SK-N-SH (cell line): Measurements from ENCODE around the gene TGOLN2. TPM values are rescaled to one million over a fixed set of nuclear protein-coding genes. Genes with fewer than 3 reads are reported as not detected.

Source experiments
- CTCF ChIA-PET: fragments of 300-600, 350-600 bp; formaldehyde crosslinking; extraction: SDS; loops from one replicate; lab custom pipeline; 2021; lab: Yijun Ruan, JAX
- POLR2A ChIA-PET: fragments of 350-600 bp; sonication (Branson Sonifier 250); formaldehyde crosslinking; extraction: SDS; loops from one replicate; lab custom pipeline; 2020; ENCODE audit warnings: antibody characterized with exemption, inconsistent platforms; lab: Yijun Ruan, JAX
- DNase-seq: peaks from one replicate; pipeline ENCODE4 v3.0.0; 2012
- H2AFZ ChIP-seq: fragments of 200-600 bp; sonication (generic); 2 replicates; pipeline ENCODE4 v1.8.1; 2016; ENCODE audit warnings: antibody characterized with exemption, mild to moderate bottlenecking, low read depth
- H3F3A ChIP-seq: fragments of 200-600 bp; sonication (generic); replicated peaks from 2 replicates; pipeline ENCODE3; 2016; ENCODE audit warnings: antibody characterized with exemption, mild to moderate bottlenecking; ENCODE audit not compliant: insufficient read depth
- H3K27ac ChIP-seq, 2 experiments: fragments of 200-500 bp in 1 of 2; fragments of 200-600 bp in 1 of 2; sonication (Bioruptor generic) in 1 of 2; sonication (generic), shearing (Covaris generic) in 1 of 2; 2 replicates each; pipeline versions ENCODE4 v1.5.1 to v1.6.1; 2014 to 2016; ENCODE audit warnings: low read depth in 2 of 2, inconsistent platforms in 1 of 2, low read length in 1 of 2, mild to moderate bottlenecking in 1 of 2, mixed read lengths in 1 of 2
- H3K27me3 ChIP-seq: fragments of 200-600 bp; sonication (generic), shearing (Covaris generic); 2 replicates; pipeline ENCODE4 v1.6.1; 2016; ENCODE audit warnings: mixed run types; ENCODE audit not compliant: insufficient read depth
- H3K36me3 ChIP-seq, 2 experiments: fragments of 200-500 bp in 1 of 2; fragments of 200-600 bp in 1 of 2; sonication (Bioruptor generic) in 1 of 2; sonication (generic) in 1 of 2; replicated peaks in 1 of 2; 2 replicates each; pipeline versions ENCODE3 to v1.5.1; 2014 to 2016; ENCODE audit warnings: low read length in 1 of 2, mild to moderate bottlenecking in 1 of 2; ENCODE audit not compliant: insufficient read depth in 2 of 2, control insufficient read depth in 1 of 2
- H3K4me1 ChIP-seq, 2 experiments: fragments of 200-500 bp in 1 of 2; fragments of 200-600 bp in 1 of 2; sonication (Bioruptor generic) in 1 of 2; sonication (generic), shearing (Covaris generic) in 1 of 2; 2 replicates each; pipeline versions ENCODE4 v1.5.1 to v1.6.1; 2014 to 2016; ENCODE audit warnings: low read depth in 1 of 2, low read length in 1 of 2, mixed run types in 1 of 2; ENCODE audit not compliant: insufficient read depth in 2 of 2, control insufficient read depth in 1 of 2
- H3K4me2 ChIP-seq: fragments of 200-600 bp; sonication (generic), shearing (Covaris generic); 2 replicates; pipeline ENCODE4 v1.6.1; 2017; ENCODE audit warnings: mixed run types
- H3K4me3 ChIP-seq, 2 experiments: fragments of 200-500 bp in 1 of 2; fragments of 200-600 bp in 1 of 2; sonication (Bioruptor generic) in 1 of 2; sonication (generic), shearing (Covaris generic) in 1 of 2; 2 replicates each; pipeline versions ENCODE4 v1.5.1 to v1.8.1; 2014 to 2016; ENCODE audit warnings: low read depth in 2 of 2, inconsistent platforms in 1 of 2, low read length in 1 of 2, mild to moderate bottlenecking in 1 of 2, mixed read lengths in 1 of 2, moderate library complexity in 1 of 2
- H3K79me2 ChIP-seq: fragments of 200-600 bp; sonication (generic); 2 replicates; pipeline ENCODE4 v1.8.1; 2017; ENCODE audit warnings: mild to moderate bottlenecking; ENCODE audit not compliant: insufficient read depth
- H3K9ac ChIP-seq: fragments of 200-600 bp; sonication (generic); 2 replicates; pipeline ENCODE4 v1.6.1; 2017; ENCODE audit warnings: mixed run types
- H3K9me2 ChIP-seq: fragments of 200-600 bp; sonication (generic); 2 replicates; pipeline ENCODE4 v1.6.1; 2017; ENCODE audit warnings: mixed run types
- H3K9me3 ChIP-seq: fragments of 200-600 bp; sonication (generic); 2 replicates; pipeline ENCODE4 v1.6.1; 2017; ENCODE audit warnings: mixed run types, mild to moderate bottlenecking, moderate library complexity
- H4K20me1 ChIP-seq: fragments of 200-600 bp; sonication (generic); 2 replicates; pipeline ENCODE4 v1.6.1; 2017; ENCODE audit warnings: mild to moderate bottlenecking, mixed run types; ENCODE audit not compliant: insufficient read depth
- ELF1 ChIP-seq: IDR thresholded peaks from 2 replicates; pipeline ENCODE4 v1.4.0; 2012
- EP300 ChIP-seq, 2 experiments: IDR thresholded peaks; 2 replicates each; pipeline versions ENCODE4 v1.4.0 to v1.6.1; 2012; ENCODE audit warnings: borderline replicate concordance in 1 of 2, low read depth in 1 of 2, low read length in 1 of 2
- FOXJ3 ChIP-seq: sonication (generic); formaldehyde crosslinking; IDR thresholded peaks from 2 replicates; pipeline ENCODE4 v1.5.1; 2020; ENCODE audit warnings: mild to moderate bottlenecking, missing genetic modification reagents
- FOXM1 ChIP-seq: IDR thresholded peaks from 2 replicates; pipeline ENCODE4 v1.4.0; 2012; ENCODE audit warnings: low read depth, mild to moderate bottlenecking
- GABPA ChIP-seq: IDR thresholded peaks from 2 replicates; pipeline ENCODE4 v1.4.0; 2012; ENCODE audit warnings: low read depth, mild to moderate bottlenecking
- GATA2 ChIP-seq: sonication (generic); formaldehyde crosslinking; IDR thresholded peaks from 2 replicates; pipeline ENCODE4 v1.5.0; 2020; ENCODE audit warnings: mild to moderate bottlenecking, missing genetic modification reagents
- JUND ChIP-seq: IDR thresholded peaks from 2 replicates; pipeline ENCODE4 v1.4.0; 2012
- MEF2A ChIP-seq: IDR thresholded peaks from 2 replicates; pipeline ENCODE4 v1.4.0; 2012; ENCODE audit warnings: low read depth, borderline replicate concordance
- MXI1 ChIP-seq: IDR thresholded peaks from 2 replicates; pipeline ENCODE4 v1.6.1; 2012; ENCODE audit warnings: mild to moderate bottlenecking, low read depth, low read length, improper control_type of control experiment
- NFIC ChIP-seq: IDR thresholded peaks from 2 replicates; pipeline ENCODE4 v1.4.0; 2012; ENCODE audit warnings: borderline replicate concordance
- NRF1 ChIP-seq: IDR thresholded peaks from 2 replicates; pipeline ENCODE4 v1.6.1; 2012; ENCODE audit warnings: low read depth, mild to moderate bottlenecking, low read length
- RCOR1 ChIP-seq: fragments of 150-350 bp; IDR thresholded peaks from 2 replicates; pipeline ENCODE4 v1.6.1; 2017; ENCODE audit warnings: antibody characterized with exemption, low read length
- RFX5 ChIP-seq: IDR thresholded peaks from 2 replicates; pipeline ENCODE4 v1.6.1; 2012; ENCODE audit warnings: mild to moderate bottlenecking, improper control_type of control experiment, low read length
- SMC3 ChIP-seq: IDR thresholded peaks from 2 replicates; pipeline ENCODE4 v1.6.1; 2012; ENCODE audit warnings: low read depth, low read length, improper control_type of control experiment
- TCF12 ChIP-seq: IDR thresholded peaks from 2 replicates; pipeline ENCODE4 v1.4.0; 2012
- TEAD4 ChIP-seq: IDR thresholded peaks from 2 replicates; pipeline ENCODE4 v1.4.0; 2012; ENCODE audit warnings: mild to moderate bottlenecking, borderline replicate concordance; ENCODE audit not compliant: insufficient read depth
- USF2 ChIP-seq: fragments of 150-350 bp; IDR thresholded peaks from 2 replicates; pipeline ENCODE4 v1.6.1; 2017; ENCODE audit warnings: antibody characterized with exemption, low read length, low read depth, borderline replicate concordance
- WGBS: methylation state at CpG from one replicate; pipeline ENCODE4 v1.1.6; 2017; ENCODE audit warnings: low lambda C conversion rate; 5-methylcytosine and 5-hydroxymethylcytosine counted together
- polyA plus RNA-seq, 3 experiments: library from polyadenylated mRNA; depleted of rRNA; stranded (reverse); fragments of >200 nt; gene quantifications; 2 replicates each; pipeline ENCODE4 v1.2.3, GENCODE V29; 2012
- TF ChIP-seq, protein P1 (sequence below): IDR thresholded peaks from 2 replicates; pipeline ENCODE4 v1.6.1; 2012; ENCODE audit warnings: mild to moderate bottlenecking, low read depth, low read length, moderate library complexity
- TF ChIP-seq, protein P2 (sequence below): fragments of 150-350 bp; IDR thresholded peaks from 2 replicates; pipeline ENCODE4 v1.6.1; 2016; ENCODE audit warnings: mild to moderate bottlenecking, low read depth, low read length

TGOLN2 gene
- polyA plus RNA-seq, 1 of the 3 experiments (the other 2 are of a cell fraction) = 138 TPM

DNA sequence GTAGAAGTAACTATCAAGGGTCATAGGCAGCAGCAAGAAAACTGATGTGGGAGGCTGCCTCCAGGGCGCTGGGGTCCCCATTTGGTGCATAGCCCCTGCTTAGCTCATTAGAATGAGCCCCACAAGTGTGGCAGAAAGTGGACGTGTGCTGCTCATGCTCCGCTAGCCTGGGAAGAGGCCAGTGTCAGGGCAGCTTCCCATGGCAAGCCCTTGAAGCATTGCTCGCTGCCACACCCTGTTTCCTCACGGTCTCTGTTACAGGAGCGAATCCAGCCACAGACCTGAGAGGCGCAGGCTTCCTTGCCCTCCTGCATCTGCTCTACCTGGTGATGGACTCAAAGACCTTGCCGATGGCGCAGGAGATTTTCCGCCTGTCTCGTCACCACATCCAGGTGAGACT, 49.3 kb upstream of the TGOLN2 start (continued):
- TF ChIP-seq, protein P1, sequence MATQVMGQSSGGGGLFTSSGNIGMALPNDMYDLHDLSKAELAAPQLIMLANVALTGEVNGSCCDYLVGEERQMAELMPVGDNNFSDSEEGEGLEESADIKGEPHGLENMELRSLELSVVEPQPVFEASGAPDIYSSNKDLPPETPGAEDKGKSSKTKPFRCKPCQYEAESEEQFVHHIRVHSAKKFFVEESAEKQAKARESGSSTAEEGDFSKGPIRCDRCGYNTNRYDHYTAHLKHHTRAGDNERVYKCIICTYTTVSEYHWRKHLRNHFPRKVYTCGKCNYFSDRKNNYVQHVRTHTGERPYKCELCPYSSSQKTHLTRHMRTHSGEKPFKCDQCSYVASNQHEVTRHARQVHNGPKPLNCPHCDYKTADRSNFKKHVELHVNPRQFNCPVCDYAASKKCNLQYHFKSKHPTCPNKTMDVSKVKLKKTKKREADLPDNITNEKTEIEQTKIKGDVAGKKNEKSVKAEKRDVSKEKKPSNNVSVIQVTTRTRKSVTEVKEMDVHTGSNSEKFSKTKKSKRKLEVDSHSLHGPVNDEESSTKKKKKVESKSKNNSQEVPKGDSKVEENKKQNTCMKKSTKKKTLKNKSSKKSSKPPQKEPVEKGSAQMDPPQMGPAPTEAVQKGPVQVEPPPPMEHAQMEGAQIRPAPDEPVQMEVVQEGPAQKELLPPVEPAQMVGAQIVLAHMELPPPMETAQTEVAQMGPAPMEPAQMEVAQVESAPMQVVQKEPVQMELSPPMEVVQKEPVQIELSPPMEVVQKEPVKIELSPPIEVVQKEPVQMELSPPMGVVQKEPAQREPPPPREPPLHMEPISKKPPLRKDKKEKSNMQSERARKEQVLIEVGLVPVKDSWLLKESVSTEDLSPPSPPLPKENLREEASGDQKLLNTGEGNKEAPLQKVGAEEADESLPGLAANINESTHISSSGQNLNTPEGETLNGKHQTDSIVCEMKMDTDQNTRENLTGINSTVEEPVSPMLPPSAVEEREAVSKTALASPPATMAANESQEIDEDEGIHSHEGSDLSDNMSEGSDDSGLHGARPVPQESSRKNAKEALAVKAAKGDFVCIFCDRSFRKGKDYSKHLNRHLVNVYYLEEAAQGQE = no peak
- TF ChIP-seq RCOR1 (no peak), MEF2A (no peak), SMC3 (no peak)
- TF ChIP-seq, all 33 proteins: peak for 0

DNA sequence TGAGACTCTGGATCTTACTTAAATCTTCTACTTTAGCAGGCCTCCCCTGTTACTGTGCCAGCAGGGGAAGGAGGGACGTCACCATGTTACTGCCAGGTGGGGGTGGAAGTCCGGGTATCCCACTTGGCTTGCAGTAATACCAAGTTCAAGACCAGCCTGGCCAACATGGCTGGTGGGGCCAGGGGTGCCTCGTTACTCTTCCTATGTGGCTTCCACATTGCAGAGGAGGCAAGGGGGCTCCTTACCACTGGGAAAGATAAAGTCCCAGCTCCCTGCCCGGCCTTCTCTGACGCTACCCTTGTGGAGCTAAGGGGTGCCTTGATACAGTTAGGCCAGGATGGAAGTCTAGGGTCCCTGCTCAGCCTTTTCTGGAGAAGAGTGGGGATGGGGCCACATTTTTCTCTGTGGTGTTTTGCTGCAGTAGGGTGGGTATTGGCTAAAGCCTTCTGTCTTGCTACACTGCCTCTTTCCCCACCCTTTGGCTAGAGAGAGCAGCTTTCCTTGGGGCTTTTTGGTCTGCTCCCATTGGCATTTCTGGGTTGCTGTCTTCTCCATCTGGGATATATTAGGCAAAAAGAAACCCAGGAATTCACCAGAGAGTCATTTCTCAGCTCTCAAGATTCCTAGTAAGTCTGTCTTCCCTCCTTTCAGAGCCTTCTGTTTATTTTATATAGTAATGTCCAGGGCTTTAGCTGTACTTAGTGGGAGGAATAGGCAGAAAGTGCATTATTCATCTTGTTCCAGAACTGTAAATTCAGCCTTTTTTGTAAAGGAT, 48.7 kb upstream of the TGOLN2 start:
- WGBS = 96% methylated on average over 5 of the region's 5 CpGs
- Histone ChIP-seq H4K20me1 (no peaks in the 10 kb centered on the region), H3F3A (no peaks in the 10 kb centered on the region), H3K4me3 (no peak overlapping the region), H3K4me2 (no peak overlapping the region), H3K9ac (no peak overlapping the region), H3K27ac (no peak overlapping the region), H2AFZ (no peak overlapping the region)
- TF ChIP-seq TEAD4 = no peak
- TF ChIP-seq FOXM1 = no peak
- no peak for TF ChIP-seq TCF12
- no peak for TF ChIP-seq GATA2 (CRISPR knock-in tag)
- no peak for TF ChIP-seq MXI1
- no peak for TF ChIP-seq SMC3
- TF ChIP-seq RFX5 = no peak
- TF ChIP-seq JUND = no peak
- TF ChIP-seq GABPA = no peak
- TF ChIP-seq USF2 = no peak
- no peak for TF ChIP-seq NFIC
- no peak for TF ChIP-seq MEF2A
- TF ChIP-seq, protein P2, sequence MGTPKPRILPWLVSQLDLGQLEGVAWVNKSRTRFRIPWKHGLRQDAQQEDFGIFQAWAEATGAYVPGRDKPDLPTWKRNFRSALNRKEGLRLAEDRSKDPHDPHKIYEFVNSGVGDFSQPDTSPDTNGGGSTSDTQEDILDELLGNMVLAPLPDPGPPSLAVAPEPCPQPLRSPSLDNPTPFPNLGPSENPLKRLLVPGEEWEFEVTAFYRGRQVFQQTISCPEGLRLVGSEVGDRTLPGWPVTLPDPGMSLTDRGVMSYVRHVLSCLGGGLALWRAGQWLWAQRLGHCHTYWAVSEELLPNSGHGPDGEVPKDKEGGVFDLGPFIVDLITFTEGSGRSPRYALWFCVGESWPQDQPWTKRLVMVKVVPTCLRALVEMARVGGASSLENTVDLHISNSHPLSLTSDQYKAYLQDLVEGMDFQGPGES = no peak
- no peak for TF ChIP-seq NRF1
- TF ChIP-seq FOXJ3 (CRISPR knock-in tag) = no peak
- no peak for TF ChIP-seq EP300 (IDR thresholded peaks at IDR 0.05; ENCODE audit: borderline replicate concordance in 1 of 2, low read depth in 1 of 2, low read length in 1 of 2)
- TF ChIP-seq ELF1 = no peak
- TF ChIP-seq, all 33 proteins: peak for 0
- Histone ChIP-seq H3K27me3 (no peaks in the 10 kb centered on the region), H3K4me1 (no peaks in the 10 kb centered on the region), H3K9me2 (no peaks in the 10 kb centered on the region), H3K9me3 (no peaks in the 10 kb centered on the region), H3K36me3 (peaks cover 16 to 62% of the 10 kb centered on the region in 2 experiments), H3K79me2 (no peaks in the 10 kb centered on the region)
- DNase-seq = no peak
- POLR2A ChIA-PET = no interaction called here
- CTCF ChIA-PET = interaction anchor here (1.1 kb wide), 1 partner anchor 10 kb away, joined by 3 read pairs; no protein-coding TSS in a partner anchor
